A673 (cell line): ENCODE data around the gene GRIN2A. TPM values are rescaled to one million over a fixed set of nuclear protein-coding genes. Genes with fewer than 3 reads are reported as not detected.

Experiments used
- BruUV-seq: library from RNA; stranded (reverse); fragments of 400-500 nt; replicated peaks from 2 replicates; lab custom pipeline; 2021; lab: Mats Ljungman, UMichigan
- CTCF ChIA-PET: fragments of 300-600 bp; sonication (Branson Sonifier 250); formaldehyde crosslinking; loops from one replicate; lab custom pipeline; 2022; ENCODE audit warnings: antibody characterized with exemption; lab: Charles Lee
- POLR2A ChIA-PET: fragments of 300-600 bp; sonication (Branson Sonifier 250); formaldehyde crosslinking; loops from one replicate; lab custom pipeline; 2022; ENCODE audit warnings: antibody characterized with exemption; ENCODE audit not compliant: low non-redundant PET; lab: Charles Lee
- DNase-seq: peaks from one replicate; pipeline ENCODE4 v3.0.0-alpha.2; 2015; ENCODE audit warnings: low spot score
- H3K27ac ChIP-seq: fragments of 200-600 bp; sonication (generic); 2 replicates; pipeline ENCODE4 v1.5.1; 2016; ENCODE audit warnings: mixed run types, low read depth, mild to moderate bottlenecking, mixed read lengths, antibody characterized with exemption, low read length; ENCODE audit not compliant: poor library complexity, severe bottlenecking
- H3K27me3 ChIP-seq: fragments of 200-600 bp; sonication (generic); replicated peaks from 2 replicates; pipeline ENCODE4 v1.6.1; 2017; ENCODE audit warnings: mixed run types, low read depth, mild to moderate bottlenecking, mixed read lengths, antibody characterized with exemption, low read length; ENCODE audit not compliant: insufficient read depth, poor library complexity
- H3K36me3 ChIP-seq: fragments of 200-600 bp; sonication (generic); 2 replicates; pipeline ENCODE4 v1.6.1; 2016; ENCODE audit warnings: mixed run types, mild to moderate bottlenecking, mixed read lengths, antibody characterized with exemption, low read length; ENCODE audit not compliant: insufficient read depth, poor library complexity, severe bottlenecking
- H3K4me1 ChIP-seq: fragments of 200-600 bp; sonication (generic); 2 replicates; pipeline ENCODE4 v1.6.1; 2017; ENCODE audit warnings: mixed run types, mild to moderate bottlenecking, mixed read lengths, antibody characterized with exemption, low read length; ENCODE audit not compliant: insufficient read depth, poor library complexity, severe bottlenecking
- H3K4me3 ChIP-seq: fragments of 200-600 bp; sonication (generic); 2 replicates; pipeline ENCODE4 v1.5.1; 2016; ENCODE audit warnings: low read depth, mixed run types, mild to moderate bottlenecking, mixed read lengths, low read length; ENCODE audit not compliant: poor library complexity, severe bottlenecking
- H3K9me3 ChIP-seq: fragments of 200-600 bp; sonication (generic); 2 replicates; pipeline ENCODE4 v1.6.1; 2016; ENCODE audit warnings: mixed run types, low read depth, mild to moderate bottlenecking, mixed read lengths, antibody characterized with exemption, low read length; ENCODE audit not compliant: poor library complexity, severe bottlenecking
- CTCF ChIP-seq: fragments of 300-800, 200-600 bp; sonication (generic); conservative IDR thresholded peaks from 2 replicates; pipeline ENCODE4 v1.5.1; 2017; ENCODE audit warnings: low read depth, mild to moderate bottlenecking, antibody characterized with exemption, low read length, moderate library complexity, mixed read lengths
- EZH2 ChIP-seq: fragments of 200-600 bp; sonication (generic); IDR thresholded peaks from 2 replicates; pipeline ENCODE4 v1.6.1; 2017; ENCODE audit warnings: borderline replicate concordance, low read depth, mild to moderate bottlenecking, mixed read lengths, antibody characterized with exemption, low read length; ENCODE audit not compliant: poor library complexity, severe bottlenecking
- intact Hi-C: fragments of 100-400 bp; cut with micrococcal nuclease; formaldehyde crosslinking; loops from one replicate; pipeline ENCODE4 v1.10.0; 2022; ENCODE audit not compliant: unreplicated experiment
- total RNA-seq: library from RNA; stranded (reverse); gene quantifications from 2 replicates; pipeline ENCODE4 v1.2.3, GENCODE V29; 2021

Gene GRIN2A
- total RNA-seq, 1 experiment from 2014 or later = 1.2 TPM

GRCh38 chr16:10027553-10027952 is 154.7 kb downstream of the GRIN2A start:
- ChIA-PET CTCF (no interaction called here), POLR2A (no interaction called here)

DNA sequence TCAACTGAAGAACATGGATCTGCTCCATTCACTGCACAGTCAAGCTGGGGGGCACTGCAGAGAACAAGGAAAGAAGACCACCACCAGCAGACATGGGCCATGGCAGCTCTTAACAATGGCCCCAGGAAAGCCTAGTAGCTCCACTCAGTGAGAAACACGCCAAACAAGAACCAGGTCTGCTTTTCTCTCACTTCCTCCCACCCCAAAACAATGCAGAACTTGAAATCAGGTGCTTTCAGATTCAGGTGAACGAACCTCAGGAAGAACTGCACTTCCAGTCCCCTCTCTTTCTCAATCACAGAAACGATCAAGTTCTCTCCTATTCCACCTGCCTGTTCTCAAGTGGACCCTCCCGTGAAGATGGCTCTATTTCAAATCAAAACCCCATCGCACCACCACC is 155.6 kb downstream of the GRIN2A start:
- H3K27ac ChIP-seq = no peak overlapping the region
- no peaks in the 10 kb centered on the region for H3K4me1 ChIP-seq
- ChIA-PET CTCF (no interaction called here), POLR2A (no interaction called here)
- TF ChIP-seq EZH2 = no peak
- no peak for TF ChIP-seq CTCF
- BruUV-seq = no TSS peak
- DNase-seq = no peak
- H3K36me3 ChIP-seq = no peaks in the 10 kb centered on the region
- intact Hi-C loops = no loop called here
- no peaks in the 10 kb centered on the region for H3K27me3 ChIP-seq
- H3K9me3 ChIP-seq = no peaks in the 10 kb centered on the region
- no peak overlapping the region for H3K4me3 ChIP-seq

More at GRCh38 chr16:10027553-10027952, 154.7 kb downstream of the GRIN2A start:
- Histone ChIP-seq H3K27me3 (no peaks in the 10 kb centered on the region), H3K4me1 (no peaks in the 10 kb centered on the region), H3K4me3 (no peak overlapping the region), H3K9me3 (no peaks in the 10 kb centered on the region), H3K27ac (no peak overlapping the region), H3K36me3 (no peaks in the 10 kb centered on the region)
- no peak for TF ChIP-seq CTCF
- no peak for TF ChIP-seq EZH2
- DNase-seq = no peak
- intact Hi-C loops = no loop called here
- no TSS peak for BruUV-seq

DNA sequence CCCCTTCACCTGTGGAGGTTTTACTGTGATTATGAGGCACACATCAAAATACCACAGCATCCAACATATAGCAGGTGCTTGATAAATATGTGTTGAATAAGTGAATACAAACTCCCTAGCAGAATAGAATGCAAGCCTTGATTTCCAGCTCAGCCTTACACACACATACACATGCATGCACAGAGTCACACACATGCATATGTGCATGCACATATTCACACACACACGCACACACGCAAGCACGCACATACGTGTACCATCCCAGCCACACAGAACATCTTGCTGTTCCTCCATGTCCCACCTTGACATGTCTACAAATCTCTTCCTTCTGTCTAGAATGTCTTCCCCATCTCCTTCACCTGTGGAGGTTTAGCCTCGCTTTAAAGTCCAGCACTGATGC is 160.1 kb downstream of the GRIN2A start:
- Histone ChIP-seq H3K27me3 (no peaks in the 10 kb centered on the region), H3K4me3 (no peak overlapping the region), H3K27ac (no peak overlapping the region), H3K36me3 (no peaks in the 10 kb centered on the region), H3K9me3 (no peaks in the 10 kb centered on the region), H3K4me1 (no peaks in the 10 kb centered on the region)
- no peak for DNase-seq
- TF ChIP-seq EZH2 = no peak
- TF ChIP-seq CTCF = no peak
- ChIA-PET CTCF (no interaction called here), POLR2A (no interaction called here)
- BruUV-seq = no TSS peak
- intact Hi-C loops = no loop called here
